ENCODE data around the gene BBS9. TPM values are rescaled to one million over a fixed set of nuclear protein-coding genes. Genes with fewer than 3 reads are reported as not detected.

The BBS9 gene
- total RNA-seq, 1 donor from 2014 or later: 51.7 TPM

- Histone ChIP-seq H3K36me3 (ENCODE audit: control insufficient read depth in 3 of 3, insufficient read depth in 3 of 3, low read length in 3 of 3) (no peaks in the 10 kb centered on the region), H3K27ac (ENCODE audit: low read depth, low read length) (peak overlapping the region; percentile 27), H3K9ac (ENCODE audit: low read depth in 1 of 3, low read length in 3 of 3) (peak overlapping the region in 2 of 3 donors; percentile 17 to 45), H3K27me3 (ENCODE audit: control insufficient read depth in 3 of 3, insufficient read depth in 3 of 3, low read length in 3 of 3) (no peaks in the 10 kb centered on the region), H3K4me1 (ENCODE audit: control insufficient read depth in 3 of 3, insufficient read depth in 3 of 3, low read length in 3 of 3) (peaks cover 6 to 14% (median 8%) of the 10 kb centered on the region in 3 donors), H3K4me3 (ENCODE audit: low read length in 3 of 3) (no peak overlapping the region), H3K9me3 (ENCODE audit: control insufficient read depth in 3 of 3, low read length in 3 of 3) (no peaks in the 10 kb centered on the region)
Measured at GRCh38 chr7:33556472-33556871, 427.1 kb downstream of the BBS9 start.

DNA sequence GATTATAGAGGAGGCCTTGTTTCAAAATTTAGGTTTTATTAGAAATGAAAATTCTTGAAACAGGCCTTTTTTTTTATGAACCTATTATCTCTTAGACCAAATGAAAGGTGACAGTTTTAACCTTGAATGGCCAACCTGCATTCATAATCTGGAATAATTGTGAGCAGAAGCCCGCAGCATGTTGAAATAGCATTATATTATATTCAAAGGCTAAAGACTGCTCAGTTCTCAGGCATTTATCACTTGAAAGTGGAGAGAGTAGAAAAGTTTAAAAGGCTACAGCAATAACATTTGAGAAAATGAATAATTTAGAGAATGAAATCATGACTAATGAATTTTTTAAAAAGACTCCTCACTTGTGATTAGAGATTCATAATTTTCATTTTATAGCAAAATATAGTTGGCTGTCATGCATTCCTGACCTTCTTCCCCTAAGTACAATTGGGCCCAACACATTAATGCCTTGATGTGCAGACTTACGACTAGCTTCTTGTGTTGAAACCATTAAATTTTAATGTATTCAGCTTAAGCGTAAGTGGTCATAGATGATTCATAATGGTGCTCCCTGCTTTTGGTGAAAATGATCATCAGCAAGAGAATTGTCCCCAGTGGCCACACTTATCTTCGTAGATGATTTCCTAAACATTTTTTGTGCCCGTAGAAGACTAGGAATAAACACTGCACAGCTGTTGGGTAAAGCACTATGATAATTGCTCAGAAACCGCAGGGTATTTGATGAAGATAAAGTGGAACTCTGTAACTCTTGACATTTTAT, 429.4 kb downstream of the BBS9 start:
- peaks cover 6 to 14% (median 6%) of the 10 kb centered on the region in 3 donors for H3K4me1 ChIP-seq (ENCODE audit: control insufficient read depth in 3 of 3, insufficient read depth in 3 of 3, low read length in 3 of 3)
- no peaks in the 10 kb centered on the region for H3K9me3 ChIP-seq (ENCODE audit: control insufficient read depth in 3 of 3, low read length in 3 of 3)
- H3K27ac ChIP-seq (ENCODE audit: low read depth, low read length): no peak overlapping the region
- no peaks in the 10 kb centered on the region for H3K27me3 ChIP-seq (ENCODE audit: control insufficient read depth in 3 of 3, insufficient read depth in 3 of 3, low read length in 3 of 3)
- H3K36me3 ChIP-seq (ENCODE audit: control insufficient read depth in 3 of 3, insufficient read depth in 3 of 3, low read length in 3 of 3): no peaks in the 10 kb centered on the region
- no peak overlapping the region for H3K4me3 ChIP-seq (ENCODE audit: low read length in 3 of 3)
- no peak overlapping the region for H3K9ac ChIP-seq (ENCODE audit: low read depth in 1 of 3, low read length in 3 of 3)

- no peaks in the 10 kb centered on the region for H3K36me3 ChIP-seq (ENCODE audit: control insufficient read depth in 3 of 3, insufficient read depth in 3 of 3, low read length in 3 of 3)
- H3K4me1 ChIP-seq (ENCODE audit: control insufficient read depth in 3 of 3, insufficient read depth in 3 of 3, low read length in 3 of 3): peaks cover 4 to 10% (median 4%) of the 10 kb centered on the region in 3 donors
- H3K9me3 ChIP-seq (ENCODE audit: control insufficient read depth in 3 of 3, low read length in 3 of 3): no peaks in the 10 kb centered on the region
- no peak overlapping the region for H3K27ac ChIP-seq (ENCODE audit: low read depth, low read length)
- H3K9ac ChIP-seq (ENCODE audit: low read depth in 1 of 3, low read length in 3 of 3): no peak overlapping the region
- no peak overlapping the region for H3K4me3 ChIP-seq (ENCODE audit: low read length in 3 of 3)
- no peaks in the 10 kb centered on the region for H3K27me3 ChIP-seq (ENCODE audit: control insufficient read depth in 3 of 3, insufficient read depth in 3 of 3, low read length in 3 of 3)
Measured at GRCh38 chr7:33559324-33559710, 430.0 kb downstream of the BBS9 start.

- no peaks in the 10 kb centered on the region for H3K36me3 ChIP-seq (ENCODE audit: control insufficient read depth in 3 of 3, insufficient read depth in 3 of 3, low read length in 3 of 3)
- no peaks in the 10 kb centered on the region for H3K9me3 ChIP-seq (ENCODE audit: control insufficient read depth in 3 of 3, low read length in 3 of 3)
- H3K9ac ChIP-seq (ENCODE audit: low read depth in 1 of 3, low read length in 3 of 3): no peak overlapping the region
- H3K4me1 ChIP-seq (ENCODE audit: control insufficient read depth in 3 of 3, insufficient read depth in 3 of 3, low read length in 3 of 3): no peaks in the 10 kb centered on the region
- H3K27ac ChIP-seq (ENCODE audit: low read depth, low read length): no peak overlapping the region
- no peaks in the 10 kb centered on the region for H3K27me3 ChIP-seq (ENCODE audit: control insufficient read depth in 3 of 3, insufficient read depth in 3 of 3, low read length in 3 of 3)
- no peak overlapping the region for H3K4me3 ChIP-seq (ENCODE audit: low read length in 3 of 3)
Measured at GRCh38 chr7:33562996-33563395, 433.6 kb downstream of the BBS9 start.

DNA sequence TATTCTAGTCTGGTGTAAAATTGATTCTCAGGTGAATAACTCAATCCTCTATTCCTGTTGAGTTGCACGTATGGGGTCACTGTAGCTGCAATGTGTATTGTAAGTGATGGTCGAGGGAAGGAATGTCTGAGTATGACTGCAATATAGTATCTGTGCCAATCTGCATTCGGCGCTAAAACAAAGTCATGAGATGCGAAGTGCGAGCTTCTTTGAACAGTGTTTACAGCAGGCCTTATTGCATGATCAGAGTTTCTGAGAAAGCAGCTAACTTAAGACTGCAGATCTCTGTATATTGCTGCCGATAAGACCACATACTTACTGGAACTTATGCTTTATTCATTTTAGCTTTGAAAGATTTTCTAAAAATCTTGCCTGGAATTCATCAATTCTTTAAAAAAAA, 434.3 kb downstream of the BBS9 start:
- Histone ChIP-seq H3K36me3 (ENCODE audit: control insufficient read depth in 3 of 3, insufficient read depth in 3 of 3, low read length in 3 of 3) (no peaks in the 10 kb centered on the region), H3K4me1 (ENCODE audit: control insufficient read depth in 3 of 3, insufficient read depth in 3 of 3, low read length in 3 of 3) (no peaks in the 10 kb centered on the region), H3K27ac (ENCODE audit: low read depth, low read length) (no peak overlapping the region), H3K4me3 (ENCODE audit: low read length in 3 of 3) (no peak overlapping the region), H3K27me3 (ENCODE audit: control insufficient read depth in 3 of 3, insufficient read depth in 3 of 3, low read length in 3 of 3) (no peaks in the 10 kb centered on the region), H3K9me3 (ENCODE audit: control insufficient read depth in 3 of 3, low read length in 3 of 3) (no peaks in the 10 kb centered on the region), H3K9ac (ENCODE audit: low read depth in 1 of 3, low read length in 3 of 3) (no peak overlapping the region)

- H3K4me3 ChIP-seq (ENCODE audit: low read length in 3 of 3): no peak overlapping the region
- no peak overlapping the region for H3K27ac ChIP-seq (ENCODE audit: low read depth, low read length)
- H3K4me1 ChIP-seq (ENCODE audit: control insufficient read depth in 3 of 3, insufficient read depth in 3 of 3, low read length in 3 of 3): no peaks in the 10 kb centered on the region
- H3K9me3 ChIP-seq (ENCODE audit: control insufficient read depth in 3 of 3, low read length in 3 of 3): no peaks in the 10 kb centered on the region
- H3K9ac ChIP-seq (ENCODE audit: low read depth in 1 of 3, low read length in 3 of 3): no peak overlapping the region
- no peaks in the 10 kb centered on the region for H3K27me3 ChIP-seq (ENCODE audit: control insufficient read depth in 3 of 3, insufficient read depth in 3 of 3, low read length in 3 of 3)
- H3K36me3 ChIP-seq (ENCODE audit: control insufficient read depth in 3 of 3, insufficient read depth in 3 of 3, low read length in 3 of 3): no peaks in the 10 kb centered on the region
Measured at GRCh38 chr7:33578166-33578565, 448.8 kb downstream of the BBS9 start.

DNA sequence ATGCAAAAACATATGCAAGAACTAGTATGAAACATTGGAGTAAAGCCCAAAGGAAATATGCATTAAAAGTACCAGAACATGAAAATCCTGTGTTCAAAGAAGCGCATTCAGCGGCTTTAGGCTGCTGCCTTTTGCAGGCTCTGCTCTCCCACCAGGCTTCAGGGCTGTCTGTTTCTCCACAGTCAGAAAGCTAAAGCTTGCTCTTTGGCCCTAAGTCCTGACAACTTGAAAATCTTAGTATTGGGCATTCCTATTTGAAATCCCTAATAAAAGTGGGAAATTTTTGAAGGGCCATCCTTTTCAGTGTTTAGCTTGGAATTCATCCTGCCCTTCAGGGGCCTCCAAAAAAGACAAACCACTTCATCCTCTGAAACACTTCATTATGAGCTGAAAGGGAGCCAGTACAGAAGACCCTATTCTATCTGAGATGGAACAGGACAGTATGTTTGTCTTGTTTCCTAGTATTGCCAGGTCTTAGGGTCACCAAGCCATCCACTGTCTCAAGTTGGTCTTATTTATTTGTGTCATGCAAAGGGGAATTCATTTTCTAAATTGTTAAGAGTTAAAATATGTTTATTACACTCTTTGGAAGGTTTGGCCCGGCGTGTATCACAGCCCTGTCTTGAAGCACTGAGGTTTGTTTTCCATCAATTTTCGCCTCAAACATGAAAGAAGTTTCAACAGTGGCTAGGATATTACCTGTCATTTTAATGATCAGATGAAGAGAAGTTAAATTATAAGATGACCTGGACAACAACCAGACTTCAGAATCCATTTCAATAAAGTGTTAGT, 449.7 kb downstream of the BBS9 start:
- no peaks in the 10 kb centered on the region for H3K4me1 ChIP-seq (ENCODE audit: control insufficient read depth in 3 of 3, insufficient read depth in 3 of 3, low read length in 3 of 3)
- H3K9ac ChIP-seq (ENCODE audit: low read depth in 1 of 3, low read length in 3 of 3): no peak overlapping the region
- H3K9me3 ChIP-seq (ENCODE audit: control insufficient read depth in 3 of 3, low read length in 3 of 3): no peaks in the 10 kb centered on the region

DNA sequence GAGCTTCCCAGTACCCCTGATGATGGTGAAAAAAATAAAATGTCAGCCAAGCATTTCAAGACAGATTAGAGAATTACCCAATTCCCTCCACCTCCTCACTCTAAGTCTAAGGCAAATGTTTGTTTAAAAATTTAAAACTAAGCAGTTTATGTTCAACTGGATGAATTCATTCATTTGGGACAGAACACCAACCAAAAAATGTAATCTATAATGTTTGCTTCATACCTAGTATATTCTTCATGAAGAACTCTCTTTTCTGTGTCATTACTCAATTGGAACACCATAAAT, 450.3 kb downstream of the BBS9 start:
- Histone ChIP-seq H3K4me3 (ENCODE audit: low read length in 3 of 3) (no peak overlapping the region), H3K27ac (ENCODE audit: low read depth, low read length) (no peak overlapping the region), H3K9ac (ENCODE audit: low read depth in 1 of 3, low read length in 3 of 3) (no peak overlapping the region), H3K27me3 (ENCODE audit: control insufficient read depth in 3 of 3, insufficient read depth in 3 of 3, low read length in 3 of 3) (no peaks in the 10 kb centered on the region), H3K36me3 (ENCODE audit: control insufficient read depth in 3 of 3, insufficient read depth in 3 of 3, low read length in 3 of 3) (no peaks in the 10 kb centered on the region), H3K4me1 (ENCODE audit: control insufficient read depth in 3 of 3, insufficient read depth in 3 of 3, low read length in 3 of 3) (no peaks in the 10 kb centered on the region), H3K9me3 (ENCODE audit: control insufficient read depth in 3 of 3, low read length in 3 of 3) (no peaks in the 10 kb centered on the region)

More for the DNA sequence above, 449.7 kb downstream of the BBS9 start:
- H3K27me3 ChIP-seq (ENCODE audit: control insufficient read depth in 3 of 3, insufficient read depth in 3 of 3, low read length in 3 of 3): no peaks in the 10 kb centered on the region
- H3K27ac ChIP-seq (ENCODE audit: low read depth, low read length): no peak overlapping the region
- H3K36me3 ChIP-seq (ENCODE audit: control insufficient read depth in 3 of 3, insufficient read depth in 3 of 3, low read length in 3 of 3): no peaks in the 10 kb centered on the region
- no peak overlapping the region for H3K4me3 ChIP-seq (ENCODE audit: low read length in 3 of 3)

GRCh38 chr7:33581236-33581635, 451.9 kb downstream of the BBS9 start:
- Histone ChIP-seq H3K4me3 (ENCODE audit: low read length in 3 of 3) (no peak overlapping the region), H3K9ac (ENCODE audit: low read depth in 1 of 3, low read length in 3 of 3) (no peak overlapping the region), H3K36me3 (ENCODE audit: control insufficient read depth in 3 of 3, insufficient read depth in 3 of 3, low read length in 3 of 3) (no peaks in the 10 kb centered on the region), H3K4me1 (ENCODE audit: control insufficient read depth in 3 of 3, insufficient read depth in 3 of 3, low read length in 3 of 3) (no peaks in the 10 kb centered on the region), H3K27me3 (ENCODE audit: control insufficient read depth in 3 of 3, insufficient read depth in 3 of 3, low read length in 3 of 3) (no peaks in the 10 kb centered on the region), H3K27ac (ENCODE audit: low read depth, low read length) (no peak overlapping the region), H3K9me3 (ENCODE audit: control insufficient read depth in 3 of 3, low read length in 3 of 3) (no peaks in the 10 kb centered on the region)

GRCh38 chr7:33582104-33582503, 452.7 kb downstream of the BBS9 start:
- Histone ChIP-seq H3K36me3 (ENCODE audit: control insufficient read depth in 3 of 3, insufficient read depth in 3 of 3, low read length in 3 of 3) (no peaks in the 10 kb centered on the region), H3K9me3 (ENCODE audit: control insufficient read depth in 3 of 3, low read length in 3 of 3) (no peaks in the 10 kb centered on the region), H3K4me1 (ENCODE audit: control insufficient read depth in 3 of 3, insufficient read depth in 3 of 3, low read length in 3 of 3) (no peaks in the 10 kb centered on the region), H3K27ac (ENCODE audit: low read depth, low read length) (no peak overlapping the region), H3K9ac (ENCODE audit: low read depth in 1 of 3, low read length in 3 of 3) (no peak overlapping the region), H3K4me3 (ENCODE audit: low read length in 3 of 3) (no peak overlapping the region), H3K27me3 (ENCODE audit: control insufficient read depth in 3 of 3, insufficient read depth in 3 of 3, low read length in 3 of 3) (no peaks in the 10 kb centered on the region)
